Osteoblast (primary cell): Measurements from ENCODE around the gene PRR7. TPM values are rescaled to one million over a fixed set of nuclear protein-coding genes. Genes with fewer than 3 reads are reported as not detected.

ENCODE experiments used
- DNase-seq: peaks from one replicate; pipeline ENCODE4 v3.0.0; 2011; ENCODE audit warnings: low spot score, mixed read lengths; ENCODE audit not compliant: insufficient read length; ENCODE audit errors: missing footprints
- H2AFZ ChIP-seq: 2 replicates; pipeline ENCODE4 v1.6.0; 2011; ENCODE audit warnings: mild to moderate bottlenecking, low read length
- H3K27ac ChIP-seq: 2 replicates; pipeline ENCODE4 v1.5.1; 2011; ENCODE audit warnings: mild to moderate bottlenecking, low read depth, low read length, moderate library complexity
- H3K27me3 ChIP-seq: 2 replicates; pipeline ENCODE4 v1.6.0; 2012; ENCODE audit warnings: mild to moderate bottlenecking, control low read depth, inconsistent platforms, low read length, moderate library complexity; ENCODE audit not compliant: insufficient read depth
- H3K36me3 ChIP-seq: 2 replicates; pipeline ENCODE4 v1.5.1; 2011; ENCODE audit warnings: mild to moderate bottlenecking, low read length, control low read depth, moderate library complexity; ENCODE audit not compliant: insufficient read depth
- H3K4me1 ChIP-seq: 2 replicates; pipeline ENCODE4 v1.5.1; 2011; ENCODE audit warnings: mild to moderate bottlenecking, low read length, control low read depth, moderate library complexity; ENCODE audit not compliant: insufficient read depth
- H3K4me2 ChIP-seq: 2 replicates; pipeline ENCODE4 v1.6.0; 2011; ENCODE audit warnings: mild to moderate bottlenecking, low read length; ENCODE audit not compliant: insufficient read depth
- H3K4me3 ChIP-seq: fragments of 200-600 bp; sonication (generic); 3 replicates; pipeline ENCODE4 v1.5.1; 2012; ENCODE audit warnings: mild to moderate bottlenecking, low read length, inconsistent platforms; ENCODE audit not compliant: insufficient read depth
- H3K79me2 ChIP-seq: 2 replicates; pipeline ENCODE4 v1.6.0; 2012; ENCODE audit warnings: mild to moderate bottlenecking, low read length, control low read depth, inconsistent platforms; ENCODE audit not compliant: insufficient read depth
- H3K9me3 ChIP-seq: 2 replicates; pipeline ENCODE4 v1.5.1; 2011; ENCODE audit warnings: low read depth, low read length, control low read depth
- H4K20me1 ChIP-seq: 2 replicates; pipeline ENCODE4 v1.6.0; 2012; ENCODE audit warnings: mild to moderate bottlenecking, low read length, control low read depth; ENCODE audit not compliant: insufficient read depth
- total RNA-seq: library from RNA; depleted of rRNA; stranded (reverse); fragments of >200 nt; gene quantifications from 2 replicates; pipeline ENCODE4 v1.2.3, GENCODE V29; 2012
- TF ChIP-seq, protein P1 (sequence below): IDR thresholded peaks from 2 replicates; pipeline ENCODE4 v1.5.1; 2011; ENCODE audit warnings: mild to moderate bottlenecking, low read depth, low read length, moderate library complexity; ENCODE audit errors: extremely low read depth

The PRR7 gene
- total RNA-seq, 1 donor = 12.7 TPM

DNA sequence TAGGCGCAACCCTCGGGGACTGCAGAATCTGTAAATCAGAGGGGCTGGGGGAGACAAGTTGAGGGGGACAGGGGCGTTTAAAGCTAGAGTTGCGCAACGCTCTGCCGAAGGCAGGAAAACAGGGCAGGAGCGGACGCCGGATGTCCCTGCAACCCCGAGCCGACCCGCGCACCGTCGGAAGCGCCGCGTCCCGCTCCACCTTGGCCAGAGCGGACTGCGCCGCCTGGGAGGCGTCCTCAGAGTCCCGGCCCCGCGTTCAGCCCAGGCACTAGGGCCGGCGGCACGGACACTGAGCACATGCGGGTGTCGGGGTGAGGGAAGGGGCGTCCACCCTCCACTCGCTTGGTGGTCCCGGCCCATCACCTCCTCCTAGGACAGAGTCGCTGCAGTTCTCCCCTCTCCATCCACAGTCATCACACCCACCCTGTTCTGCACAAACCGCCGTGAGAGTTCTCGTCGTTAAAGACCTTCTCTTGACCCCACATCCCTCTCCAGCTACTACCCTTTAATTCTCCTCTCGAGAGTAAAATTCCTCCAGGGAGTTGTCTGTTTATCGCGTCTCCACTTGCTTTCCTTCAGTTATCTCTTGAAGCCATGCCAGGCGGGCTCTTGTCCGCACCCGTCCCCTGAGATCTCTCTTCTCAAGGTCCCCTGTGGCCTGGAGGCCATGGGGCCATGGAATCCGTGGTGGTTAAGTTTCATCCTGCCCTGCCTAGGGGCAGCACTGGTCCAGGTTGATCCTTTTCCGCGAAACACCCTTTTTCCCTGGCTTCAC, 51.6 kb downstream of the PRR7 start:
- H4K20me1 ChIP-seq = peaks cover 32% of the 10 kb centered on the region
- H3K27ac ChIP-seq = no peak overlapping the region
- no peaks in the 10 kb centered on the region for H3K9me3 ChIP-seq
- H3K36me3 ChIP-seq = peaks cover 21% of the 10 kb centered on the region
- TF ChIP-seq, protein P1, sequence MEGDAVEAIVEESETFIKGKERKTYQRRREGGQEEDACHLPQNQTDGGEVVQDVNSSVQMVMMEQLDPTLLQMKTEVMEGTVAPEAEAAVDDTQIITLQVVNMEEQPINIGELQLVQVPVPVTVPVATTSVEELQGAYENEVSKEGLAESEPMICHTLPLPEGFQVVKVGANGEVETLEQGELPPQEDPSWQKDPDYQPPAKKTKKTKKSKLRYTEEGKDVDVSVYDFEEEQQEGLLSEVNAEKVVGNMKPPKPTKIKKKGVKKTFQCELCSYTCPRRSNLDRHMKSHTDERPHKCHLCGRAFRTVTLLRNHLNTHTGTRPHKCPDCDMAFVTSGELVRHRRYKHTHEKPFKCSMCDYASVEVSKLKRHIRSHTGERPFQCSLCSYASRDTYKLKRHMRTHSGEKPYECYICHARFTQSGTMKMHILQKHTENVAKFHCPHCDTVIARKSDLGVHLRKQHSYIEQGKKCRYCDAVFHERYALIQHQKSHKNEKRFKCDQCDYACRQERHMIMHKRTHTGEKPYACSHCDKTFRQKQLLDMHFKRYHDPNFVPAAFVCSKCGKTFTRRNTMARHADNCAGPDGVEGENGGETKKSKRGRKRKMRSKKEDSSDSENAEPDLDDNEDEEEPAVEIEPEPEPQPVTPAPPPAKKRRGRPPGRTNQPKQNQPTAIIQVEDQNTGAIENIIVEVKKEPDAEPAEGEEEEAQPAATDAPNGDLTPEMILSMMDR = no peak
- H3K4me1 ChIP-seq = peaks cover 46% of the 10 kb centered on the region
- DNase-seq = peak; percentile 89
- H3K4me3 ChIP-seq = peak overlapping the region; percentile 91
- no peaks in the 10 kb centered on the region for H3K27me3 ChIP-seq
- H2AFZ ChIP-seq = peak overlapping the region; percentile 42
- H3K79me2 ChIP-seq = peaks cover 31% of the 10 kb centered on the region
- peak overlapping the region; percentile 81 for H3K4me2 ChIP-seq

DNA sequence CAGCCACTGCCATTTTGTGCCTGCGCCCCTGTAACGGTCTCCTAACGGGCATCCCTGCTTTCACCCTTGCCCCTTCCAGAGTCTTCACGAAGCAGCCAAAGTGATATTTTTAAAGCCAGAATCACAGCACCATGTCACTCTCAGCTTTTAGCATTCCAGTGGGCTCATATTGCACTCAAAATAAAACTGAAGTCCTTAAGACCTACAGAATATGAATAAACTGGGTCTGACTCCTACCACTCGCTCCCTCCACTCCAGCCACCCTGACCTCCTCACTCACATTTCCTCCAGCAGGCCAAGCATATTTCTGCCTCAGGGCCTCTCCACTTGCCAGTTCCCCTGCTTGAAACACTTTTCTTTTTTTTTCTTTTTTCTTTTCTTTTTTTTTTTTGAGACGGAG, 53.2 kb downstream of the PRR7 start:
- H3K27ac ChIP-seq = no peak overlapping the region
- DNase-seq = peak; percentile 82
- H3K79me2 ChIP-seq = peaks cover 17% of the 10 kb centered on the region
- H3K4me2 ChIP-seq = no peak overlapping the region
- peaks cover 17% of the 10 kb centered on the region for H4K20me1 ChIP-seq
- no peaks in the 10 kb centered on the region for H3K27me3 ChIP-seq
- TF ChIP-seq, protein P1 = no peak
- no peak overlapping the region for H2AFZ ChIP-seq
- H3K4me3 ChIP-seq = no peak overlapping the region
- H3K36me3 ChIP-seq = peaks cover 11% of the 10 kb centered on the region
- H3K4me1 ChIP-seq = peaks cover 30% of the 10 kb centered on the region
- no peaks in the 10 kb centered on the region for H3K9me3 ChIP-seq

DNA sequence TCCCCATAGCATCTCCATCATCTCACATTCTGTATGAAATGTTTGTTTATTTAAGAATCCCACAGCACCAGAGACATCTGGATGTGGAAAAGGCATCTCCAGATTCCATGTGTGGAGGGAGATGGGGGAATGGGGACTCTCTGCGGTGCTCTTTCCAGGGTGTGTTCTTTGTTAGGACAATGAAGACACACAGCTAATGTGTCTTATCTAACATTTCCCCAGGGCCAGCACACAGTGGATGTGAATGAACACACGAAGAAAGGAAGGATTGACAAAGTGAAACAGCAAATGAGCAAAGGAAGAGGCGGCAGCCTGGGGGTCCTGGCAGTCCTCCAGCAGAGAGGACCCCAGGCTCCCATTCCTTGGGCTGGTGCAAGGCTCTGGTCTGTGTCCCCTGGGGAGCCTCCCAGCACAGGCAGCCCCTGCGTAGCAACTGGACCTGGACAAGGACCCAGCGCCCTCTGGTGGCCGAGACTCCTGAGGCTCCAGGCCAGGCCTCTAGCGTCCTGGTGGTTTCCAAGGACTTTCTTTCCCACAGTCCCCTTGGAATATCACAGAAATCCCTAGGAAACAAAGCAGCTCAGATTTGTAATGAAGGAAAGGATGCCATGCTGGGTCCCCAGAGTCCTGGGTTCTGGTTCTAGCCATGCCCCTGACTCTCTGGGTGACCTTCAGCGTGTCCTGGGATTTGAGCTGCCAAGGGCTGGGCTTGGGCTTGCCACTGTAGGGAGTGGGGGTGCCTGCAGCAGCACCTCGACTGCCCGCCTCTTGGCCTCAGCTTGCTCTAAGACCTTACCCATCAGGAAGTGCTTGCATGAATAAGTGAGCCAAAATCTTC, 54.3 kb downstream of the PRR7 start:
- peak; percentile 99 for DNase-seq
- H3K79me2 ChIP-seq = peaks cover 7% of the 10 kb centered on the region
- H4K20me1 ChIP-seq = peaks cover 7% of the 10 kb centered on the region
- no peak overlapping the region for H3K27ac ChIP-seq
- H3K9me3 ChIP-seq = no peaks in the 10 kb centered on the region
- no peak overlapping the region for H3K4me2 ChIP-seq
- no peaks in the 10 kb centered on the region for H3K27me3 ChIP-seq
- H3K4me3 ChIP-seq = no peak overlapping the region
- peaks cover 3% of the 10 kb centered on the region for H3K36me3 ChIP-seq
- H2AFZ ChIP-seq = peak overlapping the region; percentile 50
- peaks cover 19% of the 10 kb centered on the region for H3K4me1 ChIP-seq
- TF ChIP-seq, protein P1 = peak; percentile 97
